NCI-H446 treated with DMSO at 0.1 percent for 48 hours (cell line): Measurements from ENCODE around the gene MTSS2.

Source experiments
- DNase-seq: peaks from one replicate; lab custom pipeline; 2025; lab: John Stamatoyannopoulos, UW

Gene MTSS2

GRCh38 chr16:70715055-70715858, 29.4 kb upstream of the MTSS2 start:
- DNase-seq, result peak; percentile 68

GRCh38 chr16:70714581-70715054, 28.8 kb upstream of the MTSS2 start:
- no peak for DNase-seq

- no peak for DNase-seq
Observed at GRCh38 chr16:70713824-70714223, 28.0 kb upstream of the MTSS2 start.

GRCh38 chr16:70713342-70713741, 27.5 kb upstream of the MTSS2 start:
- no peak for DNase-seq

GRCh38 chr16:70712942-70713341, 27.1 kb upstream of the MTSS2 start:
- no peak for DNase-seq

GRCh38 chr16:70712359-70712758, 26.5 kb upstream of the MTSS2 start:
- no peak for DNase-seq

GRCh38 chr16:70711211-70712031, 25.6 kb upstream of the MTSS2 start:
- no peak for DNase-seq

- DNase-seq, result no peak
Observed at GRCh38 chr16:70710422-70711210, 24.8 kb upstream of the MTSS2 start.

- DNase-seq, result no peak
Observed at GRCh38 chr16:70709942-70710341, 24.1 kb upstream of the MTSS2 start.

GRCh38 chr16:70709457-70709856, 23.6 kb upstream of the MTSS2 start:
- DNase-seq, result no peak

GRCh38 chr16:70708366-70709246, 22.8 kb upstream of the MTSS2 start:
- DNase-seq, result no peak

GRCh38 chr16:70706948-70707465, 21.2 kb upstream of the MTSS2 start:
- DNase-seq, result no peak

GRCh38 chr16:70705056-70705455, 19.2 kb upstream of the MTSS2 start:
- DNase-seq, result no peak

- no peak for DNase-seq
Observed at GRCh38 chr16:70704586-70704985, 18.7 kb upstream of the MTSS2 start.

- no peak for DNase-seq
Observed at GRCh38 chr16:70703835-70704381, 18.1 kb upstream of the MTSS2 start.

GRCh38 chr16:70703041-70703834, 17.4 kb upstream of the MTSS2 start:
- DNase-seq, result peak; percentile 72

GRCh38 chr16:70702624-70703023, 16.8 kb upstream of the MTSS2 start:
- DNase-seq, result no peak

GRCh38 chr16:70701998-70702397, 16.1 kb upstream of the MTSS2 start:
- no peak for DNase-seq

GRCh38 chr16:70701596-70701995, 15.7 kb upstream of the MTSS2 start:
- no peak for DNase-seq

- no peak for DNase-seq
Observed at GRCh38 chr16:70701036-70701435, 15.2 kb upstream of the MTSS2 start.
